ENCODE results near the gene KCTD21.

Gene KCTD21

GRCh38 chr11:78164471-78164870 lies 24.0 kb downstream of the KCTD21 start:
- TF ChIP-seq TEAD4 (IDR thresholded peaks at IDR 0.05) (no peak), NFIC (IDR thresholded peaks at IDR 0.05) (no peak), MAX (IDR thresholded peaks at IDR 0.05) (no peak), FOXM1 (IDR thresholded peaks at IDR 0.05; ENCODE audit: borderline replicate concordance, low read depth) (no peak), RAD21 (IDR thresholded peaks at IDR 0.05; ENCODE audit: low read depth) (no peak), CEBPB (IDR thresholded peaks at IDR 0.05) (no peak), EGR1 (IDR thresholded peaks at IDR 0.05) (no peak), ZBTB7A (IDR thresholded peaks at IDR 0.05; ENCODE audit: low read depth) (no peak), EP300 (IDR thresholded peaks at IDR 0.05; ENCODE audit: borderline replicate concordance) (no peak)
- TF ChIP-seq, protein P1, sequence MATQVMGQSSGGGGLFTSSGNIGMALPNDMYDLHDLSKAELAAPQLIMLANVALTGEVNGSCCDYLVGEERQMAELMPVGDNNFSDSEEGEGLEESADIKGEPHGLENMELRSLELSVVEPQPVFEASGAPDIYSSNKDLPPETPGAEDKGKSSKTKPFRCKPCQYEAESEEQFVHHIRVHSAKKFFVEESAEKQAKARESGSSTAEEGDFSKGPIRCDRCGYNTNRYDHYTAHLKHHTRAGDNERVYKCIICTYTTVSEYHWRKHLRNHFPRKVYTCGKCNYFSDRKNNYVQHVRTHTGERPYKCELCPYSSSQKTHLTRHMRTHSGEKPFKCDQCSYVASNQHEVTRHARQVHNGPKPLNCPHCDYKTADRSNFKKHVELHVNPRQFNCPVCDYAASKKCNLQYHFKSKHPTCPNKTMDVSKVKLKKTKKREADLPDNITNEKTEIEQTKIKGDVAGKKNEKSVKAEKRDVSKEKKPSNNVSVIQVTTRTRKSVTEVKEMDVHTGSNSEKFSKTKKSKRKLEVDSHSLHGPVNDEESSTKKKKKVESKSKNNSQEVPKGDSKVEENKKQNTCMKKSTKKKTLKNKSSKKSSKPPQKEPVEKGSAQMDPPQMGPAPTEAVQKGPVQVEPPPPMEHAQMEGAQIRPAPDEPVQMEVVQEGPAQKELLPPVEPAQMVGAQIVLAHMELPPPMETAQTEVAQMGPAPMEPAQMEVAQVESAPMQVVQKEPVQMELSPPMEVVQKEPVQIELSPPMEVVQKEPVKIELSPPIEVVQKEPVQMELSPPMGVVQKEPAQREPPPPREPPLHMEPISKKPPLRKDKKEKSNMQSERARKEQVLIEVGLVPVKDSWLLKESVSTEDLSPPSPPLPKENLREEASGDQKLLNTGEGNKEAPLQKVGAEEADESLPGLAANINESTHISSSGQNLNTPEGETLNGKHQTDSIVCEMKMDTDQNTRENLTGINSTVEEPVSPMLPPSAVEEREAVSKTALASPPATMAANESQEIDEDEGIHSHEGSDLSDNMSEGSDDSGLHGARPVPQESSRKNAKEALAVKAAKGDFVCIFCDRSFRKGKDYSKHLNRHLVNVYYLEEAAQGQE (IDR thresholded peaks at IDR 0.05; ENCODE audit: low read depth): no peak

DNA sequence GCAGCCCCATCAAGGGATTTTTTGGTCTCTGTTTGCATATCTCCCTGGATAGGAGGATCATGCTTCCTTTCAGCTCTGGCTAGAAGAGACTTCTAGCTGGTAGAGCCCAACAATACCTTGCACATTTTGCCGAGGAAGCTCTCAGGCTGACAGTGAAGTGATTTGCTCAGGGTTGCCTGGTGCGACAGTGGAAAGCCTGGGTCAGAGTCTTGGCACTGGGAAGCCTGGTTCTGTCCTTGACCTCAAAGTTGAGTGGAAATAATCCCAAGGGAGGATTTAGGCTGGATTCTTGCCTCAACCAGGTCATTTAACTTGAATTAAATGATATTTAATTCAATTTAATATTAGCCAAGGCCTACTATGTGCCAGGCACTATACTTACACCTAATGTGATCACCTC lies 24.6 kb downstream of the KCTD21 start:
- TF ChIP-seq FOXM1 (IDR thresholded peaks at IDR 0.05; ENCODE audit: borderline replicate concordance, low read depth) (no peak), CREB1 (IDR thresholded peaks at IDR 0.05; ENCODE audit: low read depth) (no peak), MAX (IDR thresholded peaks at IDR 0.05) (no peak), RAD21 (IDR thresholded peaks at IDR 0.05; ENCODE audit: low read depth) (no peak), TCF12 (IDR thresholded peaks at IDR 0.05; ENCODE audit: low read depth) (no peak), EGR1 (IDR thresholded peaks at IDR 0.05) (no peak), NFIC (IDR thresholded peaks at IDR 0.05) (no peak), YY1 (IDR thresholded peaks at IDR 0.05; ENCODE audit: low read depth) (no peak), TAF1 (IDR thresholded peaks at IDR 0.05; ENCODE audit: low read depth) (no peak), ZBTB7A (IDR thresholded peaks at IDR 0.05; ENCODE audit: low read depth) (no peak), TEAD4 (IDR thresholded peaks at IDR 0.05) (no peak), EP300 (IDR thresholded peaks at IDR 0.05; ENCODE audit: borderline replicate concordance) (no peak)
- TF ChIP-seq, protein P2, sequence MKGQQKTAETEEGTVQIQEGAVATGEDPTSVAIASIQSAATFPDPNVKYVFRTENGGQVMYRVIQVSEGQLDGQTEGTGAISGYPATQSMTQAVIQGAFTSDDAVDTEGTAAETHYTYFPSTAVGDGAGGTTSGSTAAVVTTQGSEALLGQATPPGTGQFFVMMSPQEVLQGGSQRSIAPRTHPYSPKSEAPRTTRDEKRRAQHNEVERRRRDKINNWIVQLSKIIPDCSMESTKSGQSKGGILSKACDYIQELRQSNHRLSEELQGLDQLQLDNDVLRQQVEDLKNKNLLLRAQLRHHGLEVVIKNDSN (IDR thresholded peaks at IDR 0.05): no peak

DNA sequence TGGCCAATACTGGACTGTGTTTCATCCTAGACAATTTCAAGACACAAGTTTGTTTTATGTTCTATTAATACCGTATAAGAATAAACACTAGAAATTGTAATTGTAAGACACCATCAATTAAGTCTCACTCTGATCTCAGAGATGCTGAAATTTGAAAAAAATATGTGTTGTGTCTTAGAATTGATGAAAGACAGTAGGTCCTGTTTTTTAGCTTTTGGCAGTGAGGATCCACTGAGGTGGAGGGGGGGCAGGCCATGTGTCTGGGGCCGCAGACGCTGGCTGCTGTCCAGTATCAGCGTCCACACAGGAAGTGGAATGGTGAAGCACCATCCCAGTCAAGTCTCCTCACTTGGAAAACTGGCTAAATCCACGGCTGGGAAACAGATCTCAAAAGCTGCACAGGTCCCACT lies 26.5 kb downstream of the KCTD21 start:
- TF ChIP-seq FOXM1 (IDR thresholded peaks at IDR 0.05; ENCODE audit: borderline replicate concordance, low read depth) (no peak), TCF12 (IDR thresholded peaks at IDR 0.05; ENCODE audit: low read depth) (no peak), MAX (IDR thresholded peaks at IDR 0.05) (no peak), NFIC (IDR thresholded peaks at IDR 0.05) (no peak), CREB1 (IDR thresholded peaks at IDR 0.05; ENCODE audit: low read depth) (no peak), YY1 (IDR thresholded peaks at IDR 0.05; ENCODE audit: low read depth) (no peak), TEAD4 (IDR thresholded peaks at IDR 0.05) (no peak), TAF1 (IDR thresholded peaks at IDR 0.05; ENCODE audit: low read depth) (no peak), RAD21 (IDR thresholded peaks at IDR 0.05; ENCODE audit: low read depth) (no peak)
- TF ChIP-seq, protein P1 (IDR thresholded peaks at IDR 0.05; ENCODE audit: low read depth): no peak

DNA sequence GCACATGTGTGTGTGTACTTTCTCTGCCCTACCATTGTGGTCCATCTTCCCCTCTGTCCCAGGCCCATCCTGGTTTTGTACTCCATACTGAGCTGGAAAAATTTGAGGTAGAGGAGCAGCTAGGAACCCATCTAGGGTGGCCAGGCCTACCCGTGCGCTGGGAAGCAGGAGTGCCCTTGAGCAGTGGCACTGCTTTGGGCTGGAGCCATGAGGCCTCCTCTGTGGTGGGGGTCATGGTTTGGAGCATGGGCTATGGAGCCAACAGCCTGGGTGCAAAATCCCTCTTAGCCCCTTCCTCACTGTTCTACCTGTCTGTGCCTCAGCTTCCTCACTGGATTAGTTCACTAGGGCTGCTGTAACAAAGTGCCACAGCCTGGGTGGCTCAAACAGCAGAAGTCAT lies 27.1 kb downstream of the KCTD21 start:
- TF ChIP-seq, protein P1 (IDR thresholded peaks at IDR 0.05; ENCODE audit: low read depth): no peak
- TF ChIP-seq, protein P2 (IDR thresholded peaks at IDR 0.05): no peak
- TF ChIP-seq TEAD4 (IDR thresholded peaks at IDR 0.05): no peak
- no peak for TF ChIP-seq MAX (IDR thresholded peaks at IDR 0.05)
- no peak for TF ChIP-seq CEBPB (IDR thresholded peaks at IDR 0.05)
- TF ChIP-seq CREB1 (IDR thresholded peaks at IDR 0.05; ENCODE audit: low read depth): no peak
- no peak for TF ChIP-seq RAD21 (IDR thresholded peaks at IDR 0.05; ENCODE audit: low read depth)
- no peak for TF ChIP-seq TAF1 (IDR thresholded peaks at IDR 0.05; ENCODE audit: low read depth)
- no peak for TF ChIP-seq TCF12 (IDR thresholded peaks at IDR 0.05; ENCODE audit: low read depth)
- TF ChIP-seq EP300 (IDR thresholded peaks at IDR 0.05; ENCODE audit: borderline replicate concordance): no peak
- no peak for TF ChIP-seq ZBTB7A (IDR thresholded peaks at IDR 0.05; ENCODE audit: low read depth)
- no peak for TF ChIP-seq FOXM1 (IDR thresholded peaks at IDR 0.05; ENCODE audit: borderline replicate concordance, low read depth)
- TF ChIP-seq YY1 (IDR thresholded peaks at IDR 0.05; ENCODE audit: low read depth): no peak
- no peak for TF ChIP-seq EGR1 (IDR thresholded peaks at IDR 0.05)
- TF ChIP-seq NFIC (IDR thresholded peaks at IDR 0.05): no peak

Data from Ishikawa (cell line).